ENCODE measurements around the gene ARMC12.

The ARMC12 gene

DNA sequence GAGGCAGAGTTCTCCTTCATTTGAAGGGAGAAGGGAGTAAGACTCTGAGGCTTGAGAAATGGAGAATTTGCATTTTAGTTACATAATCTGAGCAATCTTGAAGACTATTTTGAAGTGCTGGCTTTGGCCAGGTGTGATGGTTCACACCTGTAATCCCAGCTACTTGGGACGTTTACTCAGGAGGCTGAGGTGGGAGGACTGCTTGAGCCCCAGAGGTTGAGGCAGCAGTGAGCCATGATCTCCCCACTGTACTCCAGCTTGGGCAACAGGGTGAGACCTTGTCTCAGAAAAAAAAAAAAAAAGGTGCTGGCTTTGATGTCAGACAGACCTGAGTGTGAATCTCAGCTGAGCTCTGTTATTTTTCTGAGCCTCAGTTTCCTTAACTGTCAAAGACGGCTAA lies 12.4 kb upstream of the ARMC12 start:
- H3K4me3 ChIP-seq (ENCODE audit: low read depth, low read length) = no peak overlapping the region
- DNase-seq (ENCODE audit: low read depth) = no peak
- no peak for TF ChIP-seq CTCF (conservative IDR thresholded peaks at IDR 0.05; ENCODE audit: low read depth, low read length)

- TF ChIP-seq CTCF (conservative IDR thresholded peaks at IDR 0.05; ENCODE audit: low read depth, low read length) = no peak
- DNase-seq (ENCODE audit: low read depth) = peak; percentile 31
- no peak overlapping the region for H3K4me3 ChIP-seq (ENCODE audit: low read depth, low read length)
These were observed 11.6 kb upstream of the ARMC12 start for GRCh38 chr6:35725081-35725708.

- DNase-seq (ENCODE audit: low read depth) = peak; percentile 93
- H3K4me3 ChIP-seq (ENCODE audit: low read depth, low read length) = peak overlapping the region; percentile 27
- no peak for TF ChIP-seq CTCF (conservative IDR thresholded peaks at IDR 0.05; ENCODE audit: low read depth, low read length)
These were observed 11.0 kb upstream of the ARMC12 start for GRCh38 chr6:35725721-35726438.

GRCh38 chr6:35727231-35727934 lies 9.4 kb upstream of the ARMC12 start:
- peak overlapping the region; percentile 48 for H3K4me3 ChIP-seq (ENCODE audit: low read depth, low read length)
- TF ChIP-seq CTCF (conservative IDR thresholded peaks at IDR 0.05; ENCODE audit: low read depth, low read length) = no peak
- DNase-seq (ENCODE audit: low read depth) = peak; percentile 94

GRCh38 chr6:35727935-35728682 lies 8.7 kb upstream of the ARMC12 start:
- no peak for TF ChIP-seq CTCF (conservative IDR thresholded peaks at IDR 0.05; ENCODE audit: low read depth, low read length)
- peak; percentile 99 for DNase-seq (ENCODE audit: low read depth)
- H3K4me3 ChIP-seq (ENCODE audit: low read depth, low read length) = peak overlapping the region; percentile 48

DNA sequence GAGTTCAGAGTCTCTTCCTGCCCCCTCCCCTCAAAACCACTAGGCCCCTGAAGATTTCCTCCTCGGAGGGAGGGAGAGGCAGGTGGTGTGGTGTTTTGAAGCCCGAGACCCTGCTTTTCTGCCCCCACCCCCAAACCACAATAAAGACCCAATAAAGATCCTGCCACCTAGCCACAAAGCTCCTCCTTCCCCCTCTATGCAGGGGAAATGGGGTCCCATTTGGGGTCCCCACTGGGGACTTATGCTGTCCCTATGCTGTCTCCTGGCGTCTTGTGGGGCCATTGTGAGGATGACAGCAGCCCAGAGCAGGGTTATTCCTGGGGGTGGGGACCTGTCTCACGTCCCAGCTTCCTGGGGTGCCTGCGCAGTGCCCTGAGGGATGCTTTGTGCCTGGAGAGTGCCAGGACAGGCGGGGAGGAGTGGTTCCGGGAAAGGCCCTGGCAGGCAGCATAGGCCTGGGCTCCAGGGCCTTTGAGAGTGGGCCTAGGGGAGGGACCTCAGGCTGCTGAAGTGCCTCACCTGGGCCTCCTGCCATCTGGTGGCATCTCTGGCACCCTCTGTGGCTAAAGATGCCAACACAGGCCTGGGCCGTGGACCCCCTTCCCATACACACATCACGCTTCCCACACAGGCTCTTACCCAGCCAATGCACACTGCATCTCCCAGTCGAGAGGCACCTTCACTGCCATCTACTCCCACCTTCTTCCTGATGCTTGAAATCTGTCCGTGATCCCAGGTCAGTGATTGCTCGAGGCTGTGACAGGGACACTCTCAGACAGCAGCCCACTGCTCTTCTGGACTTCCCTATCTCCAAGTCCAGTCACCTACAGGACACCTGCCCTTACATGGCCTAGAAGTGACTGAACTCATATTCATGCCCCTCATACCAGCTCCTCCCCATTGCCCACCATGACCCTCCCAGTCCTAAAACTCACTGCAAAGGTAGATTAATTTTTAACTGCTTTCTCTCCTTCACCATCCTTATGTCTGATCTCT lies 7.9 kb upstream of the ARMC12 start:
- no peak overlapping the region for H3K4me3 ChIP-seq (ENCODE audit: low read depth, low read length)
- TF ChIP-seq CTCF (conservative IDR thresholded peaks at IDR 0.05; ENCODE audit: low read depth, low read length) = no peak
- no peak for DNase-seq (ENCODE audit: low read depth)
